HL-60 (cell line): ENCODE measurements around the gene ATAD3C.
A peak's percentile ranks its signal among the peaks of the same experiment; 100 is the strongest.
"Not testable (repeated sequence)": the region's sequence is repeated elsewhere in the genome, so short reads cannot be mapped to it uniquely, and the experiment has no call there.

Source experiments
- DNase-seq, 2 experiments: peaks; one replicate each; pipeline ENCODE4 v3.0.0-alpha.2; 2010 to 2020; ENCODE audit warnings: low read depth in 1 of 2, low spot score in 1 of 2
- H3K27ac ChIP-seq: fragments of 250-450 bp; sonication (Bioruptor Pico); replicated peaks from 2 replicates; pipeline ENCODE4 v1.5.1; 2020; ENCODE audit warnings: mild to moderate bottlenecking, moderate library complexity
- H3K27me3 ChIP-seq: fragments of 250-450 bp; sonication (Bioruptor Pico); 2 replicates; pipeline ENCODE4 v1.5.1; 2021; ENCODE audit warnings: mild to moderate bottlenecking, moderate library complexity; ENCODE audit not compliant: insufficient read depth, poor library complexity, severe bottlenecking
- H3K4me3 ChIP-seq: replicated peaks from 2 replicates; pipeline ENCODE4 v1.5.1; 2011; ENCODE audit warnings: mild to moderate bottlenecking, control low read depth, low read length; ENCODE audit not compliant: insufficient read depth
- GABPA ChIP-seq: IDR thresholded peaks from 2 replicates; pipeline ENCODE4 v1.6.1; 2012; ENCODE audit warnings: low read depth
- POLR2AphosphoS5 ChIP-seq: IDR thresholded peaks from 2 replicates; pipeline ENCODE4 v1.6.1; 2012; ENCODE audit warnings: low read depth
- SPI1 ChIP-seq: IDR thresholded peaks from 2 replicates; pipeline ENCODE4 v1.6.1; 2012; ENCODE audit warnings: low read depth, mild to moderate bottlenecking, borderline replicate concordance
- TF ChIP-seq, protein P1 (sequence below): IDR thresholded peaks from one replicate; pipeline ENCODE4 v1.5.1; 2011; ENCODE audit warnings: low read length, control low read depth, inconsistent platforms; ENCODE audit not compliant: insufficient read depth
- TF ChIP-seq, protein P2 (sequence below): IDR thresholded peaks from 2 replicates; pipeline ENCODE4 v1.6.1; 2012; ENCODE audit warnings: low read depth; ENCODE audit not compliant: insufficient replicate concordance

Gene ATAD3C

GRCh38 chr1:1505366-1505798, 55.9 kb downstream of the ATAD3C start:
- H3K27ac ChIP-seq, result peak overlapping the region; percentile 57
- H3K4me3 ChIP-seq, result peak overlapping the region; percentile 10
- peak in 1 of 2 experiments; percentile 64 for DNase-seq

GRCh38 chr1:1505801-1506200, 56.3 kb downstream of the ATAD3C start:
- peak overlapping the region; percentile 57 for H3K27ac ChIP-seq
- DNase-seq, result peak in 1 of 2 experiments; percentile 6
- H3K4me3 ChIP-seq, result not testable (repeated sequence)

More at GRCh38 chr1:1505366-1505798, 55.9 kb downstream of the ATAD3C start:
- not testable (repeated sequence) for H3K27me3 ChIP-seq
- TF ChIP-seq GABPA, result peak; percentile 38; the same call in 1 of the 2 replicates

GRCh38 chr1:1507305-1507704, 57.8 kb downstream of the ATAD3C start:
- Histone ChIP-seq H3K27ac (no peak overlapping the region), H3K27me3 (no peaks in the 10 kb centered on the region), H3K4me3 (no peak overlapping the region)
- TF ChIP-seq POLR2AphosphoS5, result no peak
- TF ChIP-seq, protein P1, sequence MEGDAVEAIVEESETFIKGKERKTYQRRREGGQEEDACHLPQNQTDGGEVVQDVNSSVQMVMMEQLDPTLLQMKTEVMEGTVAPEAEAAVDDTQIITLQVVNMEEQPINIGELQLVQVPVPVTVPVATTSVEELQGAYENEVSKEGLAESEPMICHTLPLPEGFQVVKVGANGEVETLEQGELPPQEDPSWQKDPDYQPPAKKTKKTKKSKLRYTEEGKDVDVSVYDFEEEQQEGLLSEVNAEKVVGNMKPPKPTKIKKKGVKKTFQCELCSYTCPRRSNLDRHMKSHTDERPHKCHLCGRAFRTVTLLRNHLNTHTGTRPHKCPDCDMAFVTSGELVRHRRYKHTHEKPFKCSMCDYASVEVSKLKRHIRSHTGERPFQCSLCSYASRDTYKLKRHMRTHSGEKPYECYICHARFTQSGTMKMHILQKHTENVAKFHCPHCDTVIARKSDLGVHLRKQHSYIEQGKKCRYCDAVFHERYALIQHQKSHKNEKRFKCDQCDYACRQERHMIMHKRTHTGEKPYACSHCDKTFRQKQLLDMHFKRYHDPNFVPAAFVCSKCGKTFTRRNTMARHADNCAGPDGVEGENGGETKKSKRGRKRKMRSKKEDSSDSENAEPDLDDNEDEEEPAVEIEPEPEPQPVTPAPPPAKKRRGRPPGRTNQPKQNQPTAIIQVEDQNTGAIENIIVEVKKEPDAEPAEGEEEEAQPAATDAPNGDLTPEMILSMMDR, result no peak
- DNase-seq, result no peak

More at GRCh38 chr1:1505801-1506200, 56.3 kb downstream of the ATAD3C start:
- not testable (repeated sequence) for H3K27me3 ChIP-seq

GRCh38 chr1:1508775-1509464, 59.4 kb downstream of the ATAD3C start:
- H3K27me3 ChIP-seq, DNase-seq, H3K27ac ChIP-seq, H3K4me3 ChIP-seq: not testable (repeated sequence)

- peak in 1 of 2 experiments; percentile 22 for DNase-seq
- H3K27me3 ChIP-seq, H3K4me3 ChIP-seq, H3K27ac ChIP-seq: not testable (repeated sequence)
Observed at GRCh38 chr1:1509465-1509850, 60.0 kb downstream of the ATAD3C start.

- peak overlapping the region; percentile 76 for H3K4me3 ChIP-seq
- TF ChIP-seq, protein P2, sequence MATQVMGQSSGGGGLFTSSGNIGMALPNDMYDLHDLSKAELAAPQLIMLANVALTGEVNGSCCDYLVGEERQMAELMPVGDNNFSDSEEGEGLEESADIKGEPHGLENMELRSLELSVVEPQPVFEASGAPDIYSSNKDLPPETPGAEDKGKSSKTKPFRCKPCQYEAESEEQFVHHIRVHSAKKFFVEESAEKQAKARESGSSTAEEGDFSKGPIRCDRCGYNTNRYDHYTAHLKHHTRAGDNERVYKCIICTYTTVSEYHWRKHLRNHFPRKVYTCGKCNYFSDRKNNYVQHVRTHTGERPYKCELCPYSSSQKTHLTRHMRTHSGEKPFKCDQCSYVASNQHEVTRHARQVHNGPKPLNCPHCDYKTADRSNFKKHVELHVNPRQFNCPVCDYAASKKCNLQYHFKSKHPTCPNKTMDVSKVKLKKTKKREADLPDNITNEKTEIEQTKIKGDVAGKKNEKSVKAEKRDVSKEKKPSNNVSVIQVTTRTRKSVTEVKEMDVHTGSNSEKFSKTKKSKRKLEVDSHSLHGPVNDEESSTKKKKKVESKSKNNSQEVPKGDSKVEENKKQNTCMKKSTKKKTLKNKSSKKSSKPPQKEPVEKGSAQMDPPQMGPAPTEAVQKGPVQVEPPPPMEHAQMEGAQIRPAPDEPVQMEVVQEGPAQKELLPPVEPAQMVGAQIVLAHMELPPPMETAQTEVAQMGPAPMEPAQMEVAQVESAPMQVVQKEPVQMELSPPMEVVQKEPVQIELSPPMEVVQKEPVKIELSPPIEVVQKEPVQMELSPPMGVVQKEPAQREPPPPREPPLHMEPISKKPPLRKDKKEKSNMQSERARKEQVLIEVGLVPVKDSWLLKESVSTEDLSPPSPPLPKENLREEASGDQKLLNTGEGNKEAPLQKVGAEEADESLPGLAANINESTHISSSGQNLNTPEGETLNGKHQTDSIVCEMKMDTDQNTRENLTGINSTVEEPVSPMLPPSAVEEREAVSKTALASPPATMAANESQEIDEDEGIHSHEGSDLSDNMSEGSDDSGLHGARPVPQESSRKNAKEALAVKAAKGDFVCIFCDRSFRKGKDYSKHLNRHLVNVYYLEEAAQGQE, result no peak
- no peak for TF ChIP-seq GABPA
- TF ChIP-seq, protein P1, result no peak
- TF ChIP-seq SPI1, result no peak
- TF ChIP-seq POLR2AphosphoS5, result no peak; the same call in 1 of the 2 replicates
- peak in 1 of 2 experiments; percentile 48 for DNase-seq
Observed at GRCh38 chr1:1510912-1511532, 61.5 kb downstream of the ATAD3C start.

More at GRCh38 chr1:1510912-1511532, 61.5 kb downstream of the ATAD3C start:
- Histone ChIP-seq H3K27me3 (no peaks in the 10 kb centered on the region), H3K27ac (peak overlapping the region; percentile 99)
